ENCODE data around the gene ST8SIA1. TPM values are rescaled to one million over a fixed set of nuclear protein-coding genes. Genes with fewer than 3 reads are reported as not detected.

Gene ST8SIA1
- total and polyA plus RNA-seq, 2 of the 4 experiments (the other 2 are of a cell fraction): not detected

- no peak for TF ChIP-seq ELK1 (IDR thresholded peaks at IDR 0.05; ENCODE audit: borderline replicate concordance, low read depth, low read length)
- no peak for TF ChIP-seq MAFK (IDR thresholded peaks at IDR 0.05; ENCODE audit: low read depth, low read length)
- no peak for TF ChIP-seq SMC3 (IDR thresholded peaks at IDR 0.05; ENCODE audit: low read depth, low read length)
- peak; percentile 64; the same call in 1 of the 2 replicates for TF ChIP-seq CEBPB (IDR thresholded peaks at IDR 0.05; ENCODE audit: low read depth, low read length)
- TF ChIP-seq CHD1 (IDR thresholded peaks at IDR 0.05; ENCODE audit: low read depth, low read length): no peak
Observed at GRCh38 chr12:22271023-22271422, 63.5 kb downstream of the ST8SIA1 start (continued).

GRCh38 chr12:22268973-22269372 is 65.5 kb downstream of the ST8SIA1 start:
- no peak for ATAC-seq (ENCODE audit: low read depth)
- no peak for TF ChIP-seq MAFK (IDR thresholded peaks at IDR 0.05; ENCODE audit: low read depth, low read length)
- TF ChIP-seq CEBPB (IDR thresholded peaks at IDR 0.05; ENCODE audit: low read depth, low read length): no peak
- no peak for TF ChIP-seq BHLHE40 (IDR thresholded peaks at IDR 0.05; ENCODE audit: low read depth, low read length)
- TF ChIP-seq RCOR1 (IDR thresholded peaks at IDR 0.05; ENCODE audit: insufficient replicate concordance, low read length): no peak
- no peak for TF ChIP-seq SMC3 (IDR thresholded peaks at IDR 0.05; ENCODE audit: low read depth, low read length)
- no peak for TF ChIP-seq CHD1 (IDR thresholded peaks at IDR 0.05; ENCODE audit: low read depth, low read length)
- TF ChIP-seq USF2 (IDR thresholded peaks at IDR 0.05; ENCODE audit: low read depth, low read length): no peak
- TF ChIP-seq MXI1 (IDR thresholded peaks at IDR 0.05; ENCODE audit: borderline replicate concordance, low read depth, low read length): no peak
- TF ChIP-seq POLR2A (IDR thresholded peaks at IDR 0.05; ENCODE audit: low read depth, low read length): no peak
- TF ChIP-seq RAD21 (IDR thresholded peaks at IDR 0.05; ENCODE audit: low read length): no peak
- no peak for TF ChIP-seq FOS (IDR thresholded peaks at IDR 0.05; ENCODE audit: low read depth, low read length)
- no peak for TF ChIP-seq RFX5 (IDR thresholded peaks at IDR 0.05; ENCODE audit: low read depth, low read length)
- TF ChIP-seq CTCF (conservative IDR thresholded peaks at IDR 0.05; ENCODE audit: low read depth, low read length): no peak
- no peak for TF ChIP-seq NFE2L2 (IDR thresholded peaks at IDR 0.05; ENCODE audit: low read depth, low read length)
- intact Hi-C loops (cut with micrococcal nuclease): no loop called here
- H3K18ac ChIP-seq (ENCODE audit: low read depth, low read length): no peak overlapping the region
- no peaks in the 10 kb centered on the region for H3K79me1 ChIP-seq (ENCODE audit: low read depth in 1 of 2, low read length in 2 of 2)
- DNase-seq: no peak
- no peak overlapping the region for H2AK9ac ChIP-seq (replicated peaks; ENCODE audit: low read depth, low read length, poor library complexity)
- no peaks in the 10 kb centered on the region for H3K9me3 ChIP-seq (ENCODE audit: control insufficient read depth, insufficient read depth, low read length)
- H3K4me1 ChIP-seq (ENCODE audit: control insufficient read depth, insufficient read depth, low read length): peaks cover 2% of the 10 kb centered on the region; the same call in 1 of the 2 replicates
- H4K20me1 ChIP-seq (ENCODE audit: insufficient read depth, low read length): no peaks in the 10 kb centered on the region
- no peak overlapping the region for H3K14ac ChIP-seq (replicated peaks; ENCODE audit: low read depth, low read length)
- H3K9ac ChIP-seq (ENCODE audit: low read depth, low read length): no peak overlapping the region
- no TSS peak for BruUV-seq (replicated peaks)
- peaks cover 3% of the 10 kb centered on the region for H3K9me1 ChIP-seq (ENCODE audit: insufficient read depth, low read length)
- H2BK15ac ChIP-seq (ENCODE audit: low read depth, low read length): no peak overlapping the region
- H3K56ac ChIP-seq (ENCODE audit: extremely low read depth, insufficient read depth, low read length): no peak overlapping the region
- no peak overlapping the region for H2BK120ac ChIP-seq (ENCODE audit: low read depth, low read length)
- H2BK5ac ChIP-seq (ENCODE audit: low read depth, low read length, poor library complexity, severe bottlenecking): no peak overlapping the region
- no peak overlapping the region for H4K5ac ChIP-seq (ENCODE audit: low read depth, low read length)
- in situ Hi-C loops (cut with MboI; ENCODE audit: low sequenced_read_pairs): no loop called here
- no peak overlapping the region for H4K8ac ChIP-seq (ENCODE audit: low read depth in 2 of 2, low read length in 2 of 2)
- no peak overlapping the region for H2AFZ ChIP-seq (replicated peaks; ENCODE audit: low read length, poor library complexity)
- H3K36me3 ChIP-seq (ENCODE audit: control insufficient read depth, insufficient read depth, low read length): no peaks in the 10 kb centered on the region
- H3K27me3 ChIP-seq (ENCODE audit: control insufficient read depth, insufficient read depth, low read length): no peaks in the 10 kb centered on the region
- H2BK20ac ChIP-seq (ENCODE audit: low read depth, low read length): no peak overlapping the region
- dilution Hi-C loops (cut with HindIII; ENCODE audit: low sequenced_read_pairs, unreplicated experiment): no loop called here
- H4K91ac ChIP-seq (ENCODE audit: insufficient read depth, low read depth, low read length): no peak overlapping the region
- no peak overlapping the region for H3K4me3 ChIP-seq (ENCODE audit: insufficient read depth, low read depth, low read length)
- H3K4ac ChIP-seq (ENCODE audit: low read depth, low read length): no peak overlapping the region
- POLR2A ChIA-PET (ENCODE audit: unreplicated experiment): no interaction called here
- no peak overlapping the region for H3K23ac ChIP-seq (ENCODE audit: low read depth, low read length)
- no peak overlapping the region for H3K27ac ChIP-seq (ENCODE audit: insufficient read depth, low read length)
- CTCF ChIA-PET: no interaction called here
- H3K4me2 ChIP-seq (ENCODE audit: low read depth, low read length): no peak overlapping the region
- H2AK5ac ChIP-seq (ENCODE audit: low read depth, low read length): no peak overlapping the region
